ENCODE measurements around the gene CACNB1.

Gene CACNB1

DNA sequence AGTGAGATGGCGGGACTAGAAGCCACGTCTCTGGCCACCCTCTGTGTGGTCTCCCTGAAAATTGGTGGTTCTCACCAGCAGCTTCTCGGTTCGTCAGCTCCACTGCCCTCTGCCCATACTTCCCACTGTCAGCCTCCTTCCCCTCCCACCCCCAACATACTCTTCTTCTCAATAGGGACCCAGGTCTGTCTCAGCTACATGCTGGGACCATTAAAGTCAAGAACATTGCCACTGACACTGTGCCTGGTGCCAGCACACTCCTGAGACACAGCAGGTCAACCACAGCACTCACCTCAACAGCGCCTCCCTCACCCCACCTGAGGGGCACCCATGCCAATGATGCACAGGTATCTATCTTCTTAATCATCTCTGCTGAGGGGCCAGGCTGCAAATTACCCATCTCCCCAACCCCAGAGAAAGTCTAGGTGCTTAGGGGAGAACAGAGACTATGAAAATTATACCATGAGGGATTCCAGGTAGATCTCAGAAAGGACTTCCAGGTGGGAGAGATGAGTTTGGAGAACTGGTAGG is 47.3 kb downstream of the CACNB1 start:
- no peak for FAIRE-seq

DNA sequence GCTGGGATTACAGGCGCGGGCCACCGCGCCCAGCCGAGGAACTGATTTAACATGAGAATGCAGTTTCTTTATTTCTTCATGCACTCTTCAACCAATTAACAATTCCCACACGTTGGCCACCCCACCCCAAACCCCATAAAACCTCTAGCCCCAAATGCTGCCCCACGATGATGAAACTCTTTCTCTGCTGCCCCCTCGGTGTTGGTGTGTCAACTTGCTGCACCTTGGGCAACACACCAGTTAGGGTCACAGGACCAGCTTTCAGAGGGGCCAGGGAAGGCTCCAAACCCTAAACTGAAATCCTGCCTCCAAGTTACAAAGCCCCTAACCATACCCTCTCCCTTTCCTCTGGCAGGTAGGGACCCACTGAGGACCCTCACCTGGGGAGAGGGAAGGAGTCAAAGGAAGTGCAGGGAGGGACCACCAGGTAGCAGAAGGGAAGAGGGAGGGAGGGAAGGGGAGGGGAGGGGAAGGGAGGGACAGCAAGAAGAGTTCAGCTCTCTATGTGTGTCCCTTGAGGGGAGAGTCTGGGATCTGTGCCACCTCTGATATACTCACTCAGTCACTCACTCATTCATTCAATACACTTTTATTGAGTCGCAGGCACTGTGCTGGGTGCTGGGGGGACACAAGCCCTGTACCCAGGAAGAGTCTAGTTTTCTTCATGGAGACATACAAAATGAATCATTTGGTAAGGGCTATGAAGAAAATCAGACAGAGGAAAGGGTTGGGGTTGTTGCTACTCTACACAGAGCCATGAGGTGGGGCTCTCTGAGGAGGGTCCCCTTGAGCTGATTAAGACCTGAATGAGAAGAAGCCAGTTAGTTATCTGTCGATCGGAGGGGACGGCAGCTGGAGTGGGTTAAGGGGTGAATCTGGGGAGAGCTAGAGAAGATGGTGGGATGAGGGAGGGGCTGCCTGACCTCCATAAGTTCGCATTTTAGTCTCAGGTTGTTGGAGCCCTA is 50.0 kb downstream of the CACNB1 start:
- FAIRE-seq = no peak

DNA sequence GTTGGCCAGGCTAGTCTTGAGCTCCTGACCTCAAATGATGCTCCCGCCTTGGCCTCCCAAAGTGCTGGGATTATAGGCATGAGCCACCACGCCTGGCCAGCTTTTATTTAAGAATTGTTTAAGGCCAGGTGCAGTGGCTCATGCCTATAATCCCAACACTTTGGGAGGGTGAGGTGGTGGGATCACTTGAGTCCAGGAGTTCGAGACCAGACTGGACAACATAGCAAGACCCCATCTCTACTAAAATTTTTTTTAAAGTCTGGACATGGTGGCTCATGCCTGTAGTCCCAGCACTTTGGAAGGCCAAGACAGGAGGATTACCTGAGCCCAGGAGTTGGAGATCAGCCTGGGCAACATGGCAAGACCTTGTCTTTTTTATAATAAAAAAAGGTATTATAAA is 51.2 kb downstream of the CACNB1 start:
- FAIRE-seq = no peak

DNA sequence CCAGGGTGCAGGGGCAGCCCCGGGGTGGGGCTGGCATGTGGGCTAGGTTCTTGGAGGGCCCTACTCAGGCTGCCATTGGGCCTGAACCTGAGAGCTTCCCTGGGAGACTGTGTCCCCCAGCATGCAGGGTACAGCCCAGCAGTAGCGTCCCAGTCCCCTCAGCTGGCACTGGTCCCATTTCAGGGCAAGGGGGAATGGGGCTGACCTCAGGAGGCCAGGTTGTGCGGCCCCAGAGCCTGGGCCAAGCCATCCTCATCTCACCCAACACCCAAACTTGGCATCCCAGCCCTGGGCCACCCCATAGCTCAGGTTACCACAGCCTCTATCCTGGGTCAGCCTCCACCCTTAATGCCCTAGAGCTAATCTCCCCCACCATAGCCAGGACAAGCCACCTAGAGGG is 52.3 kb downstream of the CACNB1 start:
- FAIRE-seq = no peak

DNA sequence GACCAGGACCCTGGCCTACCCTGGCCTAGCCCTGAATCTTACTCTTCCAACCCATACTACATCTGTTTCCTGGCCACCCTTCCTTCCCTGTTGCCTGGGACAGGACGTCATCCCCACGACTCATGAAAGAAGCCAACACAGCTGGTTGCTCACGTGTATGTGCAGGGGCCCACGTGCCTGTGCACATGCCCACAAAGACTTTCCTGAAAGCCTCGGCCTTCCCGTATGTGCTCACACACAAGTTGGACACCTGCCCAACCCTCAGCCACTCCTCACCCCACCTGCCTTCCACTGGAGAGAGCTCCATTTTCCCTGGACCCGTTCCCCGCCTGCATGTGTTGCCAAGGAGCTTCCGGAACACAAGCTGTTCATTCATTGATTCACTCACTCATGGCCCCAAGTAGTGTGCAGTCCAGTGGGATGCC is 53.0 kb downstream of the CACNB1 start:
- FAIRE-seq = no peak

DNA sequence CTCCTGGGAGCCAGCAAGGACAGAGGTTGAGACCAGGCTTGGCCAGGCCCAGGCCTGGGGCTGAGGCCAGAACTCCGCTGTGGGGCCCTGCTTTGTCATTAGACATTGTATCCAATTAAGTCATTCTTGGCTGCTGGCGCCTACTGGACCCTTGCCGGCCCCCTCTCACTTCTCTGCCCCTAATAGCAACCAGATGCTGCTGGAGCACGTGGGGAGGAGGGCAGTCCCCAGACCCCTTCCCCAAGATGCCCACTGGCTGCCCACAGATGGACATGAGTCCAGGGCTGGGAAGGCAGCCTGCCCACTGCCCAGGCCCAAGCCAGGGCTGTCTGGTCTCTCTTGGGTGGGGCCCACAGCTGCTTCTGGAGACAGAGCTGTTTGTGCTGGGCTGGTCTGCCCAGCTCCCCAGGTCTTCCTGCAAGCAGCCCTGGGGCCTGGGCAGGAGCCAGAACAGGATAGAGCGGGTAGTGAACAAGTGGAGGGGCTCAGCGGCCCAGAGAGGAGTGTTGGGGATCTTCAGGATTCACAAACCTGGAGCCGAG is 53.8 kb downstream of the CACNB1 start:
- no peak for FAIRE-seq

DNA sequence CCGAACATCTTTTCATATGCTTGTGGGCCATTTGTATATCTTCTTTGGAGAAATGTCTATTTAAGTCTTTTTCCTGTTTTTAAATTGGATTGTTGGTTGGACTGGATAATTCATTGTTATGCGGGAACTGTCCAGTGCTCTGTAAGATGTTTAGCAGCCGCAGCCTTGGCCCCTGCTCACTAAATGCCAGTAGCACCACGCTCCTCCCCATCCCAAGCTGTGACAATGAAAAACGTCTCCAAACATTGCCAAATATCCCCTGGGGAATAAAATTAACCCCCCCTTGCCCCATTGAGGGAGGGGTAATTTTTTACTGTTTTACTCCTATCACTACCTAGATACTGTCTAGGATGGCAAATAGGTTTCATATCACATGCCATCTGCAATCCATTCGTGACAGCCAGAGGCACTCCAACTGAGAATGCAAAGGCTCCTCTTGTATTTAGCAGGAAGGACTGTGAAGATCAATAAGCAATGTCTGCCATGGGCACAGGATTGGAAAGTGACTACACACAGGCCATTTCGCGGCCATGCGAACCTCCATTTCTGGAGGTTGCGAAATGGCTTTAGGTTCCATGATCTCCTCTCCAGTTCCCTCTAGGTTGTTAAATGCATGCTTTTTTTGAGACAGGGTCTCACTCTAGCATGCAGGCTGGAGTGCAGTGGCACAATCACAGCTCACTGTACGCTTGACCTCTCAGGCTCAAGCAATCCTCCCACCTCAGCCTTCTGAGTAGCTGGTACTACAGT is 55.4 kb downstream of the CACNB1 start:
- no peak for FAIRE-seq

DNA sequence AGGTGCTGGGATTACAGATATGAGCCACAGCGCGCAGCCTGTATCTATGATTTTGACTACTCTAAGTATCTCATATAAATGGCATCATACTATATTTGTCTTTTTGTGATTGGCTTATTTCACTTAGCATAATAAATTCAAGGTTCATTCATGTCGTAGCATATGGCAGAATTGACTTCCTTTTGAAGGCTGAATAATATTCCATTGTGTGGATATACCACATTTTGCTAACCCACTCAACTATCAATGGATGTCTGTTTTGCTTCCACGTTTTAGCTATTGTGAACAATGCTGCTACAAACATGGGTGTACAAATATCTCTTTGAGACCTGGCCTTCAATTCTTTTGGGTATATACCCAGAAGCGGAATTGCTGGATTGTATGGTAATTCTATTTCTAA is 56.2 kb downstream of the CACNB1 start:
- no peak for FAIRE-seq

DNA sequence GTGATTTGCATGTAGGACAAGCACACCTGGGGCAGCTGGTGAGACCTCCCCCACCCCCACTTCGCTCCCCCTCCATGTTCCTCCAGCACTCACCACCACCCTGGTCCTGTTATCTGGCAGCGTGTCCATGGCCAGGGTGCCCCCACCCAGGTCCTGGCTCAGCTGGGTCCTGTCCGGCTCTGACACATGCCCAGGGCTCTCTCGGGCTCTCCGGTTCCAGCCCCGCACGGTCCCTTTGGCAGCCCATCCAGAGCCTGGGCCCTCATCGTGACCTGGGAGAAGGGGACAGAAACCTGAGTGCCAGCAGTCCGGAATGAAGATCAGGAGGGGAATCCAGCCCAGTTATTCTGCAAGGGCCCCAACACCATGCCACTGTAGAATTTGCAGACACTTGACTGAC is 57.9 kb downstream of the CACNB1 start:
- no peak for FAIRE-seq

DNA sequence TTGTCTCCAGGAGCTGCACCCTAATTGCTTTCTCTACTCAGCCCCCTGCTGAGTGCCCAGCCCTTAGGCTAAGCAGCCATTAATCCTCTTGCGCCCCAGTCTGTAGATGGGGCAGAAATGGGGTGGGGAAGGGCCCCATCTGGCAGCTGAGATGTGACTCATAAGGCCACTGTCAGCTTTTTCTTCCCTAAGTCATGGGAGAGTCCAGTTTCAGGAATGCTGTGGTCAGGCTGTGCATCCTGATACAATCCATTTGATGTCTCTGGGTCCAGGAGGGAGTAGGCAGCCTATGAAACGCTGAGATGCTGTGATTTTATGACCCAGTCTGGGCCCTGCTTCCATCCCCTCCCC is 58.3 kb downstream of the CACNB1 start:
- no peak for FAIRE-seq

DNA sequence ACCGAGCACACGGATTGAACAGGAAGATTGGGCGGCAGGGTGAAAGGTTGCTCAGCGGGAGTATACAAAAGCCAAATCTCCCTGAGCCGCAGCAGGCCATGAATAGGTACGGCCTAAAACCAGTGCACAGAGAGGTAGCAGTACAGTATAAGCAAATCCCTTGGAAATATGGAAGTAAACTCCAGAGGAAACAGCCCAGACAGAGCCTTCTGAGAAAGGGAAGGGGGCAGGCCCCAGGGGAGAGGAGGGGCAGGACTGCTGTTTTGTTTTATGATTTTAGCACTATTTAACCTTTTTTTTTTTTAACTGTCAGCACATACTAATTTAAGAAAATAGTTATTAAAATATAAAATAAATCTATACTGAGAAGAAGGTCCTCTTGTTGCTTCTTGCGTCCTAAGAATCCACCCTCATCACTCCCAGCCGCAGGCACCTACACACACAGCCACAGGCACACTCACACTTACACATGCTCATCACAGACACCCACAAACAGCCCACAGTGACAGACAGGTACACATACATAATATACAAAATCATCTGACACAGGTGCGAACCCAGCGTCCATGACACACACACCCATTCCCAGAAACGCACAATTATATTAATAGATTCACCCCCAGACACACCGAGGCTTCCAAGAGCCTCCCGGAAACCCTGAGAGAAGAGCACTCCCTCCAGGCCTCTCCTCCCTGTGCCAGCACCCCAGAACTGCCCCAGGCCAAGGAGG is 58.9 kb downstream of the CACNB1 start:
- no peak for FAIRE-seq

DNA sequence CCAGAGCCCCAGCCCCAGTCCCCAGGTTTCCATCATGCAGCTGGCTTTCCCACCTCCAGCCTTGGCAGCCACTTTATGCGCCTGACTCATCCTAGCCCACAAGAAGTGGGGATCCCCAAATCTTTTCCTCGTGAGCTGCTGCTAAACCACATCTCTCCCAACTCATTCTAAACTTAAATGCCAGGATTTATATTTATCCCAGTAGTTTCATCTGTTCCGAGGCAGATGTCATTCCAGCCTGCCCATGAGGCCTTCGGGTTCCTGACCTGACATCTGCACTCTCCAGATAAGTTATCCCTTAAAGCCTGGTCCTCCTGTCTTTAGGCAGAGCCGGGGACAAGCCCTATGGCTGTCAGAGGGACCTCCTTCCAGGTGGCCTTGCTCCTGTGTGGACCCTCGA is 62.6 kb downstream of the CACNB1 start:
- no peak for FAIRE-seq

DNA sequence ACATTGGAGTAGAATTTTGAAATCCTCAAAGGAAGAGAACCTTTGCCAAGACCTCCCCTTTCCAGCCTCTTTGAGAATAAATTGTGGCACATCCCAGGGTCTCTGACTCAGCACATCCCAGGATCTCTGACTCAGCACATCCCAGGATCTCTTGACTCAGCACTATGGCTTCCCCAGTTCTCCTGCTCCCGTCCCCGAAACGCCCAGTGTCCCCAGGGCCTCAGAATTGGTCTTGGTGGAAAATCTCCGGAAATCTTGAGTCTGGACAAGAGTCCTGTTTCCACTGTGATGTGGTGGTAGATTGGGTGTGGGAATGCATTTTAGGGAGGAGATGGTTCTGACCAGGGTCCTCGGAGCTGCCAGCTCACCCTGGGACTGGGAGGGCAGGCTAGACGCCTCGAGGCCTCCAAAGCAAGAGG is 65.3 kb downstream of the CACNB1 start:
- FAIRE-seq = no peak

DNA sequence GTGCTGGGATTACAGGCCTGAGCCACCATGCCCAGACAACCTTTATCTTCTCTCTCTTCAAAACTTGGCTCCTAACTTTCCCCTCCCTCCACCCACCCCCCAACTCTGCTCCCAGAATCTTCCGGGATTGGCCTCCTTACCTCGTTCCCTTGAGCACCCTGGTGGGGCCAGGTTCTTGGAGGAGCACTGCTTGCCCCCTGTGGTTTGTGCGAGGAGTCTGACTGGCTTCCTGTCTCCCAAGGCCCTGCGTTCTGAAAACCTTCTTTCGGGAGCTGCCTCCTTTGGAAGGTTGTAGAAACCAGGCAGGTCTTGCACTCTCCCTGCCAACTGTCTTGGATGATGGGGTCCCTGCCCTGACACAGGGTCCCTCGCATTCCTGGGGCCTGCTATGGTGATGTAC is 65.9 kb downstream of the CACNB1 start:
- FAIRE-seq = no peak

DNA sequence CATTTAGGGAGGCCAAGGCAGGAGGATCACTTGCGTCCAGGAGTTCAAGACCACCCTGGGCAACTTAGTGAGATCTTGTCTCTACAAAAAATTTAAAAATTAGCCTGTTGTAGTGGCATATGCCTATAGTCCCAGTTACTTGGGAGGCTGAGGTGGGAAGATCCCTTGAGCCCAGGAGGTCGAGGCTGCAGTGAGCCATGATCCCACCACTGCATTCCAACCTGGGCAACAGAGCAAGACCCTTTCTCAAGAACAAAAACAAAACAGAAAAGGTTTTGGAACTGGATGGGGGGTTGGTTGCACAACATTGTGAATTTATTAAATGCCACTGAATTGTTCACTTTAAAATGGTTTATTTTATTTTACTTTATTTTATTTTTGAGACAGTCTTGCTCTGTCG is 67.3 kb downstream of the CACNB1 start:
- FAIRE-seq = no peak

DNA sequence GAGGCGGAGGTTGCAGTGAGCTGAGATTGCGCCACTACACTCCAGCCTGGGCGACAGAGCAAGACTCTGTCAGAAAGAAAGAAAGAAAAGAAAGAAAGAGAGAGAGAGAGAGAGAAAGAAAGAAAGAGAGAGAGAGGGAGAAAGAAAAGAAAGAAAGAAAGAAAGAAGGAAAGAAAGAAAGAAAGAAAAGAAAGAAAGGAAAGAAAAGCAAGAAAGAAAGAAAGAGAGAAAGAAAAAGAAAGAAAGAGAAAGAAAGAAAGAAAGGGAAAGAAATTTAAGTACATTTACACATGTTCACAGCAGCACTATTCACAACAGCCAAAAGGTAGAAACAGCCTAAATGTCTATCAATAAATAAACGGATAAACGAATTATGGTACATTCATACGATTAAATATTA is 67.9 kb downstream of the CACNB1 start:
- peak; percentile 44 for FAIRE-seq

DNA sequence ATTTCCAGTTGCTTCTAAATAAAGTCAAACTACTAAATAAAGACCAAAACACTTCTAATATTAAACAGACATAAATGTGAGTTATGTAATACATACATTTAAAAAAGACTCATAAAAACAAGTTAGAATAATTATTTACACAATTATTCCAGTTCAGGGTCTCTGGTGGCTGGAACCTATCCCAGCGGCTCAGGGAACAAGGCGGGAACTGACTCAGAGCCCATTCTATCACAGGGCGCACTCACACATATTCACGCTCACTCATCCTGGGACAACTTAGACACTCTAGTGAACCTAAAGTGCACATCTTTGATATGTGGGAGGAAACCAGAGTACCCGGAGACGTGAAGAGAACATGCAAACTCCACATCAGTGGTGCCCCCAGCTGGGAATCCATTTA is 71.0 kb downstream of the CACNB1 start:
- FAIRE-seq = no peak

DNA sequence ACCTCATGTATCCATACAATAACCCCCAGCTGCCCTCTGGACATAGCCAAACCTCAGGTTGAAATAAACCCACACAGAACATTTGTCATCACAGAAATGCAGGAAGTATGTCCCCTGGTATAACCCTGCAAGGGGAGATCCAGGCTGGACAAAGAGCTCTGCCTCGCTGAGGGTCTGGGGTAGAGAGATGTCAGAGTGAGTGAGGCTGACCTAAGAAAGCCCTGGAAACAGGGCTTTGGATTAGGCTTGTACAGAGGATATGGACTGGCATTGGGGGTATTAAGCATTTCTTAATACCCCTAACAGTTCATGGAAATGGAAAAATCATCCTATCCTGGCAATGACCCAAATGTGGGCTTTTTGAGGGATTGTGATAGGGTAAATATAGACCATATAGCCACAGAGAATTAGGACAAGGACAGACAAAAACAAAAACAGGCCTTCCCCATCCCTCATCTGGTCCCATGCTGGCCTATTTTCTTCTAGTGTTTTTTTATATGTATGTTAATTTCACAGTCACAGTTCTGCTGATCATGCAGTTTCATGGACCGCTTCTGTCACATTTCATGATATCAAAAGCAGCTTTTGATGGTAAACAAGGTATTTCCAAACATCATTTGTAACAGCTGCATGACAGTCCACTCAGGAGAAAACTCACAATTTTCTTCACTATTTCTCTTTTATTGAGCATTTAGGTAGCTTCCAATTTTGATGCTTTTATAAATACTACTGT is 72.2 kb downstream of the CACNB1 start:
- FAIRE-seq = no peak

DNA sequence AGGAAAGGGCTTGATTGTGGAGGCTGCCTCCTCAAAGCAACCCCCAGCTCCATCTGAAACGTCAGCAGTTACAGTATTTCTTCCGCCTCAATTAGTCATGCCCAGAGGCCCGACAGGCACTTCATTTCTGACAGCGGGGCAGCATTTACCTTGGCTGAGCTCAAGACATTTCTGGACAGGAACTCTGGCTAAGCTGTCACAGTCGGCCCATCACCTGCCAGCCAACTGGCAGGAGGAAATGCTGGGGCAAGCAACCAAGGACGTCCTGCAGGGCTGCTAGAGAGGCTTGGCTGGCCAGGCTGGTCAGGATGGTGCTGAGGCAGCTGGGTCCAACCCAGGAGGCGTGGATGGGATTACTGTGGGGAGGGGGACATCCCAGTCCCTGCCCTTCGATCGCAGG is 73.8 kb downstream of the CACNB1 start:
- no peak for FAIRE-seq
